AG04449 (cell line): ENCODE measurements around the gene HRH1.
A peak's percentile ranks its signal among the peaks of the same experiment; 100 is the strongest.

Experiments
- CTCF ChIA-PET: fragments of 350-600 bp; formaldehyde crosslinking; extraction: SDS; loops from one replicate; lab custom pipeline; 2021; ENCODE audit warnings: antibody characterized with exemption; lab: Yijun Ruan, JAX
- POLR2A ChIA-PET: fragments of 400-600, 350-600 bp; formaldehyde crosslinking; extraction: SDS; loops from one replicate; lab custom pipeline; 2020; ENCODE audit warnings: antibody characterized with exemption, inconsistent platforms; lab: Yijun Ruan, JAX
- DNase-seq: peaks from one replicate; pipeline ENCODE4 v3.0.0-alpha.2; 2010; ENCODE audit warnings: low read depth, low spot score
- H3K4me3 ChIP-seq: 2 replicates; pipeline ENCODE4 v1.5.1; 2011; ENCODE audit warnings: low read depth, mild to moderate bottlenecking, control low read depth, low read length
- TF ChIP-seq, protein P1 (sequence below): IDR thresholded peaks from one replicate; pipeline ENCODE4 v1.5.1; 2011; ENCODE audit warnings: mild to moderate bottlenecking, moderate library complexity, low read length, control low read depth, inconsistent platforms; ENCODE audit not compliant: insufficient read depth; ENCODE audit errors: missing control alignments

HRH1 gene

DNA sequence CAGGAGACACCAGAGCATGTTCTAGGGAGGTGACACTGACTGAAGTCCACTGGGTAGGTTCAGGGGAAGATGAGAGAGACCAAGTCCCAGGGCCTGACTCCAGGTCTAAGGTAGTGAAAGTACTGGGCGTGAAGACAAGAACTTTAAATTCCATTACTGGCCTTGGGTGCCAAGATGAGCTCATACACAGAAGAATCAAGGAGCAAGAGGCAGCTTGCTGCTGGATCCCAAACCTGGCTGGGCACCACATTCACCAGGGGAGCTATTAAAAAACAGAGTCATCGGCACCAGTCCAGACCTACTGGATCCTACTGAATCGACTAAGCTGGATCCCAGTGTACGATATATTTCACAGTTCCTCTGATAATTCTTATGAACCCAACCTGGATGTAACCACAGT lies 75.8 kb downstream of the HRH1 start:
- CTCF ChIA-PET = interaction anchor here (0.9 to 1.0 kb wide), 3 partner anchors 19 to 170 kb away, joined by 3 read pairs; no protein-coding TSS in a partner anchor
- DNase-seq = no peak
- TF ChIP-seq, protein P1, sequence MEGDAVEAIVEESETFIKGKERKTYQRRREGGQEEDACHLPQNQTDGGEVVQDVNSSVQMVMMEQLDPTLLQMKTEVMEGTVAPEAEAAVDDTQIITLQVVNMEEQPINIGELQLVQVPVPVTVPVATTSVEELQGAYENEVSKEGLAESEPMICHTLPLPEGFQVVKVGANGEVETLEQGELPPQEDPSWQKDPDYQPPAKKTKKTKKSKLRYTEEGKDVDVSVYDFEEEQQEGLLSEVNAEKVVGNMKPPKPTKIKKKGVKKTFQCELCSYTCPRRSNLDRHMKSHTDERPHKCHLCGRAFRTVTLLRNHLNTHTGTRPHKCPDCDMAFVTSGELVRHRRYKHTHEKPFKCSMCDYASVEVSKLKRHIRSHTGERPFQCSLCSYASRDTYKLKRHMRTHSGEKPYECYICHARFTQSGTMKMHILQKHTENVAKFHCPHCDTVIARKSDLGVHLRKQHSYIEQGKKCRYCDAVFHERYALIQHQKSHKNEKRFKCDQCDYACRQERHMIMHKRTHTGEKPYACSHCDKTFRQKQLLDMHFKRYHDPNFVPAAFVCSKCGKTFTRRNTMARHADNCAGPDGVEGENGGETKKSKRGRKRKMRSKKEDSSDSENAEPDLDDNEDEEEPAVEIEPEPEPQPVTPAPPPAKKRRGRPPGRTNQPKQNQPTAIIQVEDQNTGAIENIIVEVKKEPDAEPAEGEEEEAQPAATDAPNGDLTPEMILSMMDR = no peak

DNA sequence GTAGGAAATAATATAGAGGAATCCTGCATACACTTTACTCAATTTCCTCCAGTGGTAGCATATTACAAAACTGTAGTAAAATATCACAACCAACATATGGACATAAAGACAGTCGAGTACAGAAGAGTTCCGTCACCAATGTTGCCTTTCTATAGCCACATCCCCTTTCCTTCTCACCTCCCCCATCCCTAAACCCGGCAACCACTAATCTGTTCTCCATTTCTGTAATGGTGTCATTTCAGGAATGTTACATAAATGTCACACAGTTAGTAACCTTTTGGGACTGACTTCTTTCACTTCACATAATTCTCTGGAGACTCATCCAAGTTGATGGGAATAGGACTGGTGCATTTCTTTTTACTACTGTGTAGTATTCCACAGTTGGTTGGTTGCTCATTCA lies 76.5 kb downstream of the HRH1 start:
- ChIA-PET POLR2A (no interaction called here), CTCF (interaction anchor here (1.0 kb wide), 1 partner anchor 106 kb away, joined by 3 read pairs; no protein-coding TSS in a partner anchor)
- TF ChIP-seq, protein P1 = no peak
- no peak overlapping the region for H3K4me3 ChIP-seq
- no peak for DNase-seq

More for the DNA sequence above, 75.8 kb downstream of the HRH1 start:
- H3K4me3 ChIP-seq = no peak overlapping the region
- POLR2A ChIA-PET = no interaction called here

DNA sequence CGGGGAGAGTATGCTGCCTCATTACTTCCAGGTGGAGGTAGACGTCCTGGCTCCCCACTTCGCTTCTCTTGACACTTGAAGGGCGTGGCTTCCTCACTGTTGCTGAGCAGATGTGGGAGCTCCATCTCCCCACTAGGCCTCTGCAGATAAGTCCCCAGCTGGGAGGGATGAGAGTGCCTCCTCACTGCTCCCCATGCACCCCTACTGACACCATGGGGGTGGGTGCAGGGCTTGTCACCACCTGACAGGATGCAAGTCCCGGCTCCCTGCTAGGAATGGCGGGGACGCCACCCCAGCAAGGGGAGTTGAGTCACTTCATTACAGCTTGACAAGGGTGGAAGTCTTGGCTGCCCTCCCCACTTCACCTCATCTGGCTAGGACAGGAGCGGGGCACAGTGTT lies 81.1 kb downstream of the HRH1 start:
- POLR2A ChIA-PET = no interaction called here
- CTCF ChIA-PET = interaction anchor here (0.8 to 4.1 kb wide), 14 partner anchors 9 to 175 kb away, joined by 3 to 42 read pairs (median 8); partner anchors contain the start of gene ATG7
- H3K4me3 ChIP-seq = no peak overlapping the region
- DNase-seq = no peak
- TF ChIP-seq, protein P1 = no peak

DNA sequence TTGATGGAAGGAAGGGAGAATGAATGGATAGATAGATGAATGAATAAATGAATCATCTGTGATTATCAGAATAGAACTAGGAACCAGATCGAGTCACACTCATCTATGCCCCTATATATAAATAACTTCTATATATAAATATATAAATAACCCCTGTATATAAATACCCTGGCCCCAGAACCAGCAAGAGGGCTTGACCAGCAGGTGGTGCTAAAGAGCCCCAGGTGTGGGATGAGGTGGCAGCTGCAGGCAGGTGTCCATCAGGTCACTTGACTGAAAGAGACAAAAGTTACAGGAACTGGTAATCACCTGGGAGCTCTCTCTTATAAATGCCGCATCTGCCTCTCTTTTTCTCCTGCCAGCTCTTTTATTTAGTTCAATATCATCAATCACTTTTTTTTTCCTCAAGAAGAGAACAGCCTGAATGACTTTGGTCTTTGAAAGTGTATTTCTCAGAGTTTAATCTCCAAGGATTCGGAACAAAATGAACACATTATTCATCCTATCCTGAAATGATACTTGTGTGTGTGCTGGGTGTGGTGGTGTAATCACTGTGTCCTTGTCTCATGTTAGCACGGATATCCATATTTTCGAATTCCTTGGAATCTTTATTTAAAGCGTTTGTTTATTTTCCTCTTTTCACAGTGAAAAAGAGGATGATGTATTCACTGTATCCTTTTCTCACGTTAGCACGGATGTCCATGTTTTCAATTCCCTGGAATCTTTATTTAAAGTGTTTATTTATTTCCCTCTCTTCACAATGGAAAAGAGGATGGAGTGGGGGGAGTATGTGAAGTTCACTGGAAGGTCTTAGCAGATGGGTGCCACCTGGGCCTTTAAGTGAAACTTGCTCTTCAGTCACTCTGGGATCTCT lies 82.5 kb downstream of the HRH1 start:
- ChIA-PET CTCF (interaction anchor here (0.6 to 4.1 kb wide), 21 partner anchors 8 to 176 kb away, joined by 3 to 42 read pairs (median 5); partner anchors contain the start of gene ATG7), POLR2A (interaction anchor here (0.8 kb wide), 1 partner anchor 41 kb away, joined by 4 read pairs; no protein-coding TSS in a partner anchor)
- no peak overlapping the region for H3K4me3 ChIP-seq
- TF ChIP-seq, protein P1 = peak; percentile 52
- DNase-seq = no peak

DNA sequence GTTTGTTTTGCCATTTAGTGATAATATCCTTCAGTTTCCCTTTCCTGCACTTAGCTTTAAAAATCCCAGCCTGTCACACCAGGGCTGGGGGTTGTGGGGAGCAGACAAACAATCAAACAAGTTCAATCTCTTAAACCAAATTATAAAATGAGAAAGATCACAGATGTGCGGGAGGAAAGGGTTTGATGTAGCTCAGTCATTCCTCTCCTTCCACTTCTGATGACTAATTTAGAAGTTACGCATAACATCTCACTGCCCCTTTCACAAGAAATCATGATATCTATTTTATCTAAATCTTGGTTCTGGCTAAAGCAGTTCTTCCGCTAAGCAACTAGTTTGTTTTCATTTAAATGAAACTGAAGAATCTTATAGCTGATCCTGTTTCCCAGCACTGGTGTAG lies 83.8 kb downstream of the HRH1 start:
- ChIA-PET CTCF (interaction anchor here (0.6 to 4.1 kb wide), 11 partner anchors 10 to 178 kb away, joined by 3 to 42 read pairs (median 4); no protein-coding TSS in a partner anchor), POLR2A (interaction anchor here (0.6 to 1.4 kb wide), 7 partner anchors 35 to 292 kb away, joined by 3 to 4 read pairs (median 3); no protein-coding TSS in a partner anchor)
- no peak overlapping the region for H3K4me3 ChIP-seq
- DNase-seq = peak; percentile 89
- TF ChIP-seq, protein P1 = no peak

DNA sequence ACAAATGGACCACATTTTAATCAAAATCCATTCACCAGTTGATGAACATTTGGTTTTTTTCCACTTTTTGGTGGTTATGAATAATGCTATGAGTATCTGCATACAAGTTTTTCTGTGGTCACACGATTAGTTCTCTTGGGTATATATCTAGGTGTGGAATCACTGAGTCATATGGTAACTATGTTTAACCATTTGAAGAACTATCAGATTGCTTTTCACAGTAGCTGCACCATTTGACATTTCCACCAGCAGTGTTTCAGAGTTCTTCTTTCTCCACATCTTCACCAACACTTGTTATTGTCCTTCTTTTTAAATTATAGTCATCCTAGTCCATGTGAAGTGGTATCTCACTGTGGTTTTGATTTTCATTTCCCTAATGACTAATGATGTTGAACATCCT lies 84.6 kb downstream of the HRH1 start:
- TF ChIP-seq, protein P1 = no peak
- no peak overlapping the region for H3K4me3 ChIP-seq
- CTCF ChIA-PET = interaction anchor here (1.2 to 4.1 kb wide), 8 partner anchors 15 to 178 kb away, joined by 3 to 42 read pairs (median 4); partner anchors contain the start of gene HRH1
- peak; percentile 69 for DNase-seq
- POLR2A ChIA-PET = interaction anchor here (1.2 to 1.4 kb wide), 3 partner anchors 50 to 291 kb away, joined by 3 to 4 read pairs (median 3); no protein-coding TSS in a partner anchor
